Measurements from ENCODE around the gene RNF26. TPM values are rescaled to one million over a fixed set of nuclear protein-coding genes. Genes with fewer than 3 reads are reported as not detected.
A peak's percentile ranks its signal among the peaks of the same experiment; 100 is the strongest.

RNF26 gene
- total and polyA plus RNA-seq, 12 donors, result 6.4 to 17.6 (median 13.0) TPM

- intact Hi-C loops (cut with DNase I), result no loop called here
These were observed 24.9 kb upstream of the RNF26 start for GRCh38 chr11:119309411-119309810.

GRCh38 chr11:119309953-119310681 lies 24.2 kb upstream of the RNF26 start:
- intact Hi-C loops (cut with DNase I), result loop anchor here in 1 of 10 donors (10.0 kb wide), 1 partner anchor 215 kb away; a partner anchor contains a TSS
- Histone ChIP-seq H3K27me3 (peaks cover 0 to 11% (median 0%) of the 10 kb centered on the region in 7 donors), H3K4me1 (peaks cover 0 to 48% (median 15%) of the 10 kb centered on the region in 9 donors), H3K36me3 (peaks cover 0 to 99% (median 54%) of the 10 kb centered on the region in 9 donors), H3K4me3 (no peak overlapping the region), H3K9me3 (no peaks in the 10 kb centered on the region), H3K27ac (peak overlapping the region in 4 of 10 donors; percentile 4 to 36 (median 22))
- no peak for DNase-seq
- no peak for TF ChIP-seq CTCF (IDR thresholded peaks at IDR 0.05)
- 80 to 83% methylated on average over 17 of the region's 17 CpGs for WGBS, 2 donors
- no peak for ATAC-seq

More at GRCh38 chr11:119309411-119309810, 24.9 kb upstream of the RNF26 start:
- no peaks in the 10 kb centered on the region for H3K9me3 ChIP-seq
- DNase-seq, result no peak
- H3K4me3 ChIP-seq, result no peak overlapping the region
- no peak for TF ChIP-seq CTCF (IDR thresholded peaks at IDR 0.05)
- 86 to 89% methylated on average over 11 of the region's 11 CpGs for whole genome bisulfite sequencing, 2 donors
- H3K27ac ChIP-seq, result no peak overlapping the region
- peaks cover 0 to 99% (median 49%) of the 10 kb centered on the region in 9 donors for H3K36me3 ChIP-seq
- no peak for ATAC-seq
- peaks cover 0 to 4% (median 0%) of the 10 kb centered on the region in 7 donors for H3K27me3 ChIP-seq
- peaks cover 0 to 41% (median 8%) of the 10 kb centered on the region in 9 donors for H3K4me1 ChIP-seq

DNA sequence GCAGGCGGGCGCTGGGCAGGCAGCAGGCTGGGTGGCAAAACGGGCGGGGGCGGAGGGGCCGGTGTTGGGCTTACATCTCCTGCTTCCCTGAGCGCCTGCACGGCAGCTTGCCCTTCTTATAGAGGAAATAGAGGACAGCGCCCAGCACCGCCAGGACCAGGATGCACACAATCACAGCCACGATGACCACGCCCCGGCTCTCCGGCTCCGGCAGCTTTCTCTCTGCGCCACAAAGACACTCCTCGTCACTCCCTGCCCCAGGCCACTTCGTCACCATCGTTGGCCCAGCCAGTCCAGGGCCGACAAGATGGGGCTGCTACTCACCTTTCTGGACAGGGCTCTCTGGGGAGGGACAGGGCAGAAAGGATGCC lies 23.7 kb upstream of the RNF26 start:
- Histone ChIP-seq H3K4me1 (peaks cover 0 to 54% (median 20%) of the 10 kb centered on the region in 9 donors), H3K36me3 (peaks cover 0 to 94% (median 54%) of the 10 kb centered on the region in 9 donors), H3K4me3 (no peak overlapping the region), H3K27me3 (peaks cover 0 to 17% (median 0%) of the 10 kb centered on the region in 7 donors), H3K9me3 (no peaks in the 10 kb centered on the region), H3K27ac (peak overlapping the region in 6 of 10 donors; percentile 4 to 36 (median 22))
- DNase-seq (no peak), ATAC-seq (peak in 1 of 8 donors; percentile 4)
- intact Hi-C loops (cut with DNase I), result loop anchor here in 1 of 10 donors (10.0 kb wide), 1 partner anchor 216 kb away; a partner anchor contains a TSS
- no peak for TF ChIP-seq CTCF (IDR thresholded peaks at IDR 0.05)
- WGBS, 2 donors, result 68 to 75% methylated on average over 20 of the region's 20 CpGs

DNA sequence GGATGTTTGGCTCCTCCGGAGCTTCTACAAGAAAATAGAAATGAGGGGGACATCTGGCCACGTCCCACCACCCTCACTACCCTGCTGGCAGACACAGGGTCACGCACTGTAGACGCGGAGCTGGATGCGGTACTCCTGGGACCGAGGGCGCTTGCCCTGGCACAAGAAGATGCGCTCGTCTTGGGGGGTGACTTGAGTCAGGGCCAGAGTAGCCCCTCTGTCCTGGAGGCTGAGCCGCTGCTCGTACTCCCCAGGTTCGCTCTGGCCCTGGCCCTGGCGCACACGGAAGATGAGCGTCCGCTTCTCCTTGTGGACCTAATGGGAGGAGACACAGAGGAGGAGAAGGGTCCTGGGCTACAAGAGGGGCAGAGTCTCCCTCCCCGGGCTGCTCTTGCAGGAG lies 19.6 kb upstream of the RNF26 start:
- WGBS, 2 donors, result 77 to 81% methylated on average over 18 of the region's 18 CpGs
- peaks cover 11 to 73% (median 48%) of the 10 kb centered on the region in 9 donors for H3K4me1 ChIP-seq
- intact Hi-C loops (cut with DNase I), result loop anchor here in 2 of 10 donors (5.0 to 10.0 kb wide), 2 partner anchors 107 to 220 kb away; partner anchors contain the start of gene CBL (in 1 of the 2)
- no peak for TF ChIP-seq CTCF (IDR thresholded peaks at IDR 0.05)
- DNase-seq (no peak), ATAC-seq (no peak)
- H3K27me3 ChIP-seq, result peaks cover 0 to 52% (median 0%) of the 10 kb centered on the region in 7 donors
- peak overlapping the region in 9 of 10 donors; percentile 53 to 94 (median 84) for H3K4me3 ChIP-seq
- H3K9me3 ChIP-seq, result no peaks in the 10 kb centered on the region
- peaks cover 0 to 56% (median 40%) of the 10 kb centered on the region in 9 donors for H3K36me3 ChIP-seq
- H3K27ac ChIP-seq, result peak overlapping the region in 9 of 10 donors; percentile 85 to 99 (median 92)

Data from heart right ventricle (tissue), 16 donors.